HG03095 (cell line): Measurements from ENCODE around the gene ADGRG6.
A peak's percentile ranks its signal among the peaks of the same experiment; 100 is the strongest.
"Not testable (repeated sequence)": the region's sequence is repeated elsewhere in the genome, so short reads cannot be mapped to it uniquely, and the experiment has no call there.

Source experiments
- ATAC-seq: cut with Tn5 transposase; IDR thresholded peaks from one replicate; pipeline ENCODE4 v1.9.1; 2021; ENCODE audit warnings: moderate library complexity; ENCODE audit not compliant: unreplicated experiment

Gene ADGRG6

GRCh38 chr6:142301651-142302391 lies at the start of gene ADGRG6:
ADGRG6 (plus strand) TSS chr6:142302007; CDS start chr6:142302330, 323 bp downstream.
- peak; percentile 69 for ATAC-seq

GRCh38 chr6:142254513-142254912 lies 47.3 kb upstream of the ADGRG6 start:
- ATAC-seq = no peak

GRCh38 chr6:142255785-142256184 lies 46.0 kb upstream of the ADGRG6 start:
- ATAC-seq = no peak

- ATAC-seq = no peak
Measured at GRCh38 chr6:142258305-142258704, 43.5 kb upstream of the ADGRG6 start.

GRCh38 chr6:142258757-142259156 lies 43.0 kb upstream of the ADGRG6 start:
- ATAC-seq = no peak

- ATAC-seq = no peak
Measured at GRCh38 chr6:142260748-142261147, 41.1 kb upstream of the ADGRG6 start.

- no peak for ATAC-seq
Measured at GRCh38 chr6:142262231-142262630, 39.6 kb upstream of the ADGRG6 start.

- ATAC-seq = no peak
Measured at GRCh38 chr6:142265476-142265875, 36.3 kb upstream of the ADGRG6 start.

- ATAC-seq = no peak
Measured at GRCh38 chr6:142266060-142266459, 35.7 kb upstream of the ADGRG6 start.

GRCh38 chr6:142271476-142271875 lies 30.3 kb upstream of the ADGRG6 start:
- no peak for ATAC-seq

GRCh38 chr6:142274656-142275055 lies 27.2 kb upstream of the ADGRG6 start:
- ATAC-seq = no peak

- ATAC-seq = no peak
Measured at GRCh38 chr6:142275236-142276006, 26.4 kb upstream of the ADGRG6 start.

GRCh38 chr6:142276256-142276655 lies 25.6 kb upstream of the ADGRG6 start:
- no peak for ATAC-seq

GRCh38 chr6:142279350-142280180 lies 22.2 kb upstream of the ADGRG6 start:
- no peak for ATAC-seq

- ATAC-seq = no peak
Measured at GRCh38 chr6:142280265-142280664, 21.5 kb upstream of the ADGRG6 start.

GRCh38 chr6:142280927-142281326 lies 20.9 kb upstream of the ADGRG6 start:
- no peak for ATAC-seq

- not testable (repeated sequence) for ATAC-seq
Measured at GRCh38 chr6:142283138-142283537, 18.7 kb upstream of the ADGRG6 start.

GRCh38 chr6:142284419-142284818 lies 17.4 kb upstream of the ADGRG6 start:
- no peak for ATAC-seq

GRCh38 chr6:142285235-142286087 lies 16.3 kb upstream of the ADGRG6 start:
- ATAC-seq = no peak

GRCh38 chr6:142286088-142286409 lies 15.8 kb upstream of the ADGRG6 start:
- no peak for ATAC-seq

GRCh38 chr6:142289687-142290086 lies 12.1 kb upstream of the ADGRG6 start:
- no peak for ATAC-seq
